ENCODE results near the gene PRICKLE3. TPM values are rescaled to one million over a fixed set of nuclear protein-coding genes. Genes with fewer than 3 reads are reported as not detected.

Gene PRICKLE3
- total RNA-seq, 2 donors from 2014 or later = 10.7 to 12.0 TPM

DNA sequence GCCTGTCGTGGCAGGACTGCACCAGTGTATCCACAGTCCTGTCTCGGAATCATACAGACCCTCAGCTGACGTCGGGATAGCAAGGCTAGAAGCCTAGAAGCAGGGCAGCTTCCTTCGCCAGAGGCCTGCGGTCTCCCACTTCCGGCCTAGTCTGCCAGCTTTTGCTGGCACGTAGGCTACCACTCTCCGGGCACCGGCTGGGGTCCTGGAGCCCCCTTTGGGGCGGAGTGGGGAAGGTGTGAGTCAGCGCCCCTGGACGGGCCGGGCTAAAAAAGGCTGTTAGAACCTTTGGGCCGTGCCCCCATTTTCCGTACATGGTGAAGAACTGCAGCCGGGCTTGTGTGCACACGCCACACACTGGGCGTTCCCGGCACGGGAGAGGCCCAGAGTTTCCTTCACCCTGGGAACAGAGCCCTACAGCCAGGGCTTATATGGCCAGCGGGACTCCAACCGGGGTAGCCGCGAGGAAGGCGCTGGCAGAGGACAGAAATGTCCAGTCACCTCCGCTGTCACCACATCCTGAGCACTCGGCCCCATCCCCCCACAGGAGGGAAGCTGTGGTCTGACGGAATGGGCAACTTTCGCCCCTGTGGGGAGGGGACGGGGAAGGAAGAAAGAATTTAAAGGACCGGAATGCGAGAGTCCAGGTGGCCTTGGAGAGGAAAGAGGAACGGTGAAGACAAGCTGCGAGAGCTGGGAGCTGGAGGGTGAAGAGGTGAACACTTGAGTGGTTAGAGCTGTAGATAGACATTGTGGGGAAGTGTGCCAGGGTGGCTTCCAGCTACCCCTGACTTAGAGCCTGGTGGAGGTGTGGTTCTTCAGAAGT is 19.0 kb downstream of the PRICKLE3 start:
- Mint-ChIP-seq H3K36me3 (ENCODE audit: low read depth) (no peaks in the 10 kb centered on the region), H3K4me1 (no peaks in the 10 kb centered on the region), H3K27me3 (ENCODE audit: insufficient read depth) (peaks cover 63% of the 10 kb centered on the region), H3K4me3 (peak overlapping the region; percentile 45), H3K27ac (no peak overlapping the region), H3K9me3 (peaks cover 59% of the 10 kb centered on the region)
- no peaks in the 10 kb centered on the region for H3K36me3 ChIP-seq (ENCODE audit: control insufficient read depth, insufficient read depth, low read length)
- H3K9ac ChIP-seq (ENCODE audit: extremely low read depth, low read length, poor library complexity, severe bottlenecking) = no peak overlapping the region
- H3K9me3 ChIP-seq (ENCODE audit: control insufficient read depth, low read length) = no peaks in the 10 kb centered on the region
- DNase-seq = peak; percentile 53
- H3K4me3 ChIP-seq (ENCODE audit: low read length) = no peak overlapping the region
- H3K27ac ChIP-seq (ENCODE audit: low read depth, low read length) = no peak overlapping the region
- peaks cover 51% of the 10 kb centered on the region for H3K27me3 ChIP-seq (ENCODE audit: control insufficient read depth, insufficient read depth, low read length, poor library complexity, severe bottlenecking)
- TF ChIP-seq, protein P1, sequence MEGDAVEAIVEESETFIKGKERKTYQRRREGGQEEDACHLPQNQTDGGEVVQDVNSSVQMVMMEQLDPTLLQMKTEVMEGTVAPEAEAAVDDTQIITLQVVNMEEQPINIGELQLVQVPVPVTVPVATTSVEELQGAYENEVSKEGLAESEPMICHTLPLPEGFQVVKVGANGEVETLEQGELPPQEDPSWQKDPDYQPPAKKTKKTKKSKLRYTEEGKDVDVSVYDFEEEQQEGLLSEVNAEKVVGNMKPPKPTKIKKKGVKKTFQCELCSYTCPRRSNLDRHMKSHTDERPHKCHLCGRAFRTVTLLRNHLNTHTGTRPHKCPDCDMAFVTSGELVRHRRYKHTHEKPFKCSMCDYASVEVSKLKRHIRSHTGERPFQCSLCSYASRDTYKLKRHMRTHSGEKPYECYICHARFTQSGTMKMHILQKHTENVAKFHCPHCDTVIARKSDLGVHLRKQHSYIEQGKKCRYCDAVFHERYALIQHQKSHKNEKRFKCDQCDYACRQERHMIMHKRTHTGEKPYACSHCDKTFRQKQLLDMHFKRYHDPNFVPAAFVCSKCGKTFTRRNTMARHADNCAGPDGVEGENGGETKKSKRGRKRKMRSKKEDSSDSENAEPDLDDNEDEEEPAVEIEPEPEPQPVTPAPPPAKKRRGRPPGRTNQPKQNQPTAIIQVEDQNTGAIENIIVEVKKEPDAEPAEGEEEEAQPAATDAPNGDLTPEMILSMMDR (conservative IDR thresholded peaks at IDR 0.05) = no peak
- 31 to 34% methylated on average over 7 to 33 of the region's 35 CpGs for WGBS, 2 experiments (ENCODE audit: insufficient coverage in 1 of 2, insufficient read length in 1 of 2)
- no peaks in the 10 kb centered on the region for H3K4me1 ChIP-seq (ENCODE audit: control insufficient read depth, insufficient read depth, low read length)

DNA sequence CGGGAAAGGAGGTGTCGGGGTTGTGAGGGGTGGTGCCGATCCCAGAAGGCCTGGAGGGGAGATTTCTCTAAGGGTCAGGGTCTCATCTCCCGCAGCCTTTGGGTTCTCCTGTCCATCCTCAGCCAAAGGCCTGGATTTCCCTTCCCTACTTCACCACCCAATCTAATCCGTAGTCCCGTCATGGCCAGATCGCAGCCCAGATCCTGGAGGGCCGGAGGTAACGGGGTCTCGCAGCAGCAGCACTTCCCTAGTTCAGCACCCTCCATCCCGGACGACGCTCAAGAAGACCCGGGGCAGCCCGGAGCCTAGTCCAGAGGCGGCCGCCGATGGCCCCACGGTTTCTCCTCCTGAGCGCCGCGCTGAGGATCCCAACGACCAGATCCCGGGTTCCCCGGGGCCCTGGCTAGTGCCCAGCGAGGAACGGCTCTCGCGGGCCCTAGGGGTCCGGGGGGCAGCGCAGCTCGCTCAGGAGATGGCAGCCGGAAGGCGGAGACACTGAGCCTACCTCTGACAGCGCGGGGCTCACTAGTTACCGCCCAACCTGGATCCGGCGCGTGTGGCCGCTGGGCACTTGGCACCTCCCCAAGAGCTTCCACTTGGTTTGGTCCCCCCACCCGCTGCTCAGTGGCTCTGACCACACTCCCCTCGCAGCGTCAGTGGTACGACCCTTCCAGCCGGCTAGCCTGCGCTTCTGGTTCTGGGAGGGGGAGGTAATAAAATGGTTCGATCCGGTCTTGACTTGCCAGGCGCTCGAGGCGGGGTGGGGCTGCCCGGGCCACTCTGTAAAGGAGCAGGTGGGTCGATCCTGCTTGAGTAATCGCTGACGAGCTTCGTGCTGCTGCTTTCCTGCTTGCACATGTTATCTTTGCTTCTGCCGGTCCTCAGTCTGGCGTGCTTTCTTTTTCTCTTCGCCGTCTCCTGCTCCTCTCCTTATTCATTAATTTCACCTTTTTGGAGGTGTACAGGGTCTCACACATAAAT is 20.0 kb downstream of the PRICKLE3 start:
- H3K27ac Mint-ChIP-seq = no peak overlapping the region
- H3K4me3 Mint-ChIP-seq = peak overlapping the region; percentile 45
- H3K4me3 ChIP-seq (ENCODE audit: low read length) = no peak overlapping the region
- H3K36me3 Mint-ChIP-seq (ENCODE audit: low read depth) = no peaks in the 10 kb centered on the region
- peak; percentile 94 for DNase-seq
- H3K27me3 Mint-ChIP-seq (ENCODE audit: insufficient read depth) = peaks cover 61% of the 10 kb centered on the region
- no peak overlapping the region for H3K27ac ChIP-seq (ENCODE audit: low read depth, low read length)
- H3K36me3 ChIP-seq (ENCODE audit: control insufficient read depth, insufficient read depth, low read length) = no peaks in the 10 kb centered on the region
- no peak overlapping the region for H3K9ac ChIP-seq (ENCODE audit: extremely low read depth, low read length, poor library complexity, severe bottlenecking)
- TF ChIP-seq, protein P1 (conservative IDR thresholded peaks at IDR 0.05) = peak; percentile 54
- peaks cover 42% of the 10 kb centered on the region for H3K27me3 ChIP-seq (ENCODE audit: control insufficient read depth, insufficient read depth, low read length, poor library complexity, severe bottlenecking)
- 4 to 14% methylated on average over 5 to 56 of the region's 61 CpGs for WGBS, 2 experiments (ENCODE audit: insufficient coverage in 1 of 2, insufficient read length in 1 of 2)
- no peaks in the 10 kb centered on the region for H3K4me1 Mint-ChIP-seq
- H3K9me3 ChIP-seq (ENCODE audit: control insufficient read depth, low read length) = no peaks in the 10 kb centered on the region
- no peaks in the 10 kb centered on the region for H3K4me1 ChIP-seq (ENCODE audit: control insufficient read depth, insufficient read depth, low read length)
- H3K9me3 Mint-ChIP-seq = peaks cover 64% of the 10 kb centered on the region

GRCh38 chrX:49164589-49165360 is 21.4 kb downstream of the PRICKLE3 start:
- Histone ChIP-seq H3K27me3 (ENCODE audit: control insufficient read depth, insufficient read depth, low read length, poor library complexity, severe bottlenecking) (peaks cover 30% of the 10 kb centered on the region), H3K9ac (ENCODE audit: extremely low read depth, low read length, poor library complexity, severe bottlenecking) (no peak overlapping the region), H3K9me3 (ENCODE audit: control insufficient read depth, low read length) (no peaks in the 10 kb centered on the region), H3K36me3 (ENCODE audit: control insufficient read depth, insufficient read depth, low read length) (no peaks in the 10 kb centered on the region), H3K27ac (ENCODE audit: low read depth, low read length) (no peak overlapping the region), H3K4me3 (ENCODE audit: low read length) (no peak overlapping the region), H3K4me1 (ENCODE audit: control insufficient read depth, insufficient read depth, low read length) (no peaks in the 10 kb centered on the region)
- peaks cover 54% of the 10 kb centered on the region for H3K27me3 Mint-ChIP-seq (ENCODE audit: insufficient read depth)
- TF ChIP-seq, protein P1 (conservative IDR thresholded peaks at IDR 0.05) = no peak
- no peaks in the 10 kb centered on the region for H3K36me3 Mint-ChIP-seq (ENCODE audit: low read depth)
- no peak overlapping the region for H3K27ac Mint-ChIP-seq
- H3K4me3 Mint-ChIP-seq = no peak overlapping the region
- WGBS, 2 experiments (ENCODE audit: insufficient coverage in 1 of 2, insufficient read length in 1 of 2) = 92 to 94% methylated on average over 10 to 31 of the region's 31 CpGs
- no peak for DNase-seq
- peaks cover 57% of the 10 kb centered on the region for H3K9me3 Mint-ChIP-seq
- no peaks in the 10 kb centered on the region for H3K4me1 Mint-ChIP-seq
